Suprapubic skin (tissue), 4 donors: ENCODE data around the gene RTL10. TPM values are rescaled to one million over a fixed set of nuclear protein-coding genes. Genes with fewer than 3 reads are reported as not detected.
A peak's percentile ranks its signal among the peaks of the same experiment; 100 is the strongest.

Experiments
- DNase-seq, 2 donors: peaks; one replicate each; pipeline ENCODE4 v3.0.0-alpha.2; 2019; ENCODE audit warnings: low spot score in 2 of 2
- H3K27ac ChIP-seq: fragments of 200-600 bp; sonication (generic); one replicate; pipeline ENCODE4 v1.5.1; 2019
- H3K27me3 ChIP-seq: fragments of 200-600 bp; sonication (generic); one replicate; pipeline ENCODE4 v1.5.1; 2019
- H3K36me3 ChIP-seq: fragments of 200-600 bp; sonication (generic); one replicate; pipeline ENCODE4 v1.5.1; 2019
- H3K4me1 ChIP-seq: fragments of 200-600 bp; sonication (generic); one replicate; pipeline ENCODE4 v1.5.1; 2019
- H3K4me3 ChIP-seq: fragments of 200-600 bp; sonication (generic); one replicate; pipeline ENCODE4 v1.5.1; 2019; ENCODE audit warnings: mild to moderate bottlenecking
- H3K9me3 ChIP-seq: fragments of 200-600 bp; sonication (generic); one replicate; pipeline ENCODE4 v1.5.1; 2019
- CTCF ChIP-seq, 2 donors: fragments of 200-600 bp in 1 of 2; fragments of 450-650 bp in 1 of 2; sonication (generic) in 1 of 2; IDR thresholded peaks; one replicate each; pipeline ENCODE4 v1.5.1; 2016 to 2019; ENCODE audit warnings: antibody characterized with exemption in 2 of 2, mild to moderate bottlenecking in 1 of 2, moderate library complexity in 1 of 2
- EP300 ChIP-seq: sonication (generic); formaldehyde crosslinking; IDR thresholded peaks from one replicate; pipeline ENCODE4 v1.6.1; 2017; ENCODE audit warnings: antibody characterized with exemption
- POLR2A ChIP-seq, 2 donors: fragments of 450-650 bp; IDR thresholded peaks; one replicate each; pipeline ENCODE4 v1.6.1; 2017; ENCODE audit warnings: antibody characterized with exemption in 2 of 2, mild to moderate bottlenecking in 2 of 2, moderate library complexity in 2 of 2
- POLR2AphosphoS5 ChIP-seq, 3 donors: sonication (generic); formaldehyde crosslinking; IDR thresholded peaks; one replicate each; pipeline ENCODE4 v1.6.1; 2017; ENCODE audit warnings: antibody characterized with exemption in 3 of 3
- WGBS: methylation state at CpG from one replicate; pipeline ENCODE4 v1.1.5; 2018; 5-methylcytosine and 5-hydroxymethylcytosine counted together
- total RNA-seq, 4 donors: library from RNA; depleted of rRNA; stranded (reverse); fragments of >200 nt; gene quantifications; one replicate each; pipeline ENCODE4 v1.1.0, GENCODE V29; 2016

Gene RTL10
- total RNA-seq, 4 donors from 2014 or later, result 21.8 to 46.2 (median 32.4) TPM

GRCh38 chr22:19818324-19819207 lies 36.1 kb downstream of the RTL10 start:
- no peak overlapping the region for H3K27ac ChIP-seq
- H3K4me3 ChIP-seq, result no peak overlapping the region
- no peaks in the 10 kb centered on the region for H3K27me3 ChIP-seq
- H3K4me1 ChIP-seq, result peaks cover 11% of the 10 kb centered on the region
- H3K36me3 ChIP-seq, result no peaks in the 10 kb centered on the region
- peak; percentile 54 to 71 for DNase-seq
- H3K9me3 ChIP-seq, result no peaks in the 10 kb centered on the region
- 93% methylated on average over 12 of the region's 17 CpGs for WGBS
- TF ChIP-seq CTCF (IDR thresholded peaks at IDR 0.05) (no peak), EP300 (no peak)

GRCh38 chr22:19816372-19817119 lies 38.1 kb downstream of the RTL10 start:
- no peaks in the 10 kb centered on the region for H3K27me3 ChIP-seq
- H3K4me1 ChIP-seq, result peaks cover 7% of the 10 kb centered on the region
- H3K36me3 ChIP-seq, result no peaks in the 10 kb centered on the region
- H3K27ac ChIP-seq, result no peak overlapping the region
- no peak overlapping the region for H3K4me3 ChIP-seq
- no peak for TF ChIP-seq POLR2A (IDR thresholded peaks at IDR 0.05)
- DNase-seq, result peak in 1 of 2 donors; percentile 69
- H3K9me3 ChIP-seq, result no peaks in the 10 kb centered on the region
- WGBS, result 94% methylated on average over 14 of the region's 14 CpGs

- Histone ChIP-seq H3K27ac (no peak overlapping the region), H3K4me1 (peaks cover 14% of the 10 kb centered on the region), H3K36me3 (no peaks in the 10 kb centered on the region), H3K9me3 (no peaks in the 10 kb centered on the region), H3K4me3 (no peak overlapping the region), H3K27me3 (no peaks in the 10 kb centered on the region)
- TF ChIP-seq POLR2A (IDR thresholded peaks at IDR 0.05), result no peak
- WGBS, result 94% methylated on average over 16 of the region's 16 CpGs
- peak in 1 of 2 donors; percentile 50 for DNase-seq
Measured at GRCh38 chr22:19815823-19816290, 38.8 kb downstream of the RTL10 start.

GRCh38 chr22:19815093-19815822 lies 39.4 kb downstream of the RTL10 start:
- Histone ChIP-seq H3K4me3 (no peak overlapping the region), H3K4me1 (peaks cover 20% of the 10 kb centered on the region), H3K27me3 (no peaks in the 10 kb centered on the region), H3K36me3 (no peaks in the 10 kb centered on the region), H3K27ac (no peak overlapping the region), H3K9me3 (no peaks in the 10 kb centered on the region)
- TF ChIP-seq EP300 (no peak), CTCF (IDR thresholded peaks at IDR 0.05) (no peak), POLR2A (IDR thresholded peaks at IDR 0.05) (no peak), POLR2AphosphoS5 (IDR thresholded peaks at IDR 0.05) (no peak)
- no peak for DNase-seq
- WGBS, result 76% methylated on average over 10 of the region's 18 CpGs

GRCh38 chr22:19814428-19814827 lies 40.2 kb downstream of the RTL10 start:
- no peak for TF ChIP-seq POLR2AphosphoS5 (IDR thresholded peaks at IDR 0.05)
- no peak for TF ChIP-seq EP300
- no peak for TF ChIP-seq POLR2A (IDR thresholded peaks at IDR 0.05)
- H3K9me3 ChIP-seq, result no peaks in the 10 kb centered on the region
- DNase-seq, result no peak

DNA sequence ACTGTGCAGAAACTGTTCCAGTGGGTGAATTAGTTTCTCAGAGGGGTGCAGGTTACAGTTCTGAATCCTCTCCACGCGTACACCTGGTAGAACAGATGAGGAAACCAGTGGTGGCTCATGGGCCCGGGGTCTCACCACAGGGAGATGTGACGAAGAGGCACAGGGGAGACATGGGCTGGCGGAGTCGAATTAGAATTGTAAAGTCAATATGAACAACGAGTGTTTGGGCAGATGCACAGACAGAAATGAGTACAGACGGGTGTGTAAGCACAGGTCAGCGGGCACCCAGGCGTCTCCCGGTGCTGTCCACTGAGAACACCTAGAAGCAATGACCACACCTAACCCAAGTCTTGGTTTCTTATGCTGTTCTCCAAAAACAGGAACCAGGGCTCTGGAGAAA lies 41.8 kb downstream of the RTL10 start:
- Histone ChIP-seq H3K4me3 (no peak overlapping the region), H3K4me1 (peaks cover 23% of the 10 kb centered on the region), H3K27me3 (no peaks in the 10 kb centered on the region), H3K27ac (no peak overlapping the region), H3K36me3 (no peaks in the 10 kb centered on the region), H3K9me3 (no peaks in the 10 kb centered on the region)
- TF ChIP-seq CTCF (IDR thresholded peaks at IDR 0.05), result no peak
- TF ChIP-seq POLR2AphosphoS5 (IDR thresholded peaks at IDR 0.05), result no peak
- TF ChIP-seq POLR2A (IDR thresholded peaks at IDR 0.05), result no peak
- no peak for TF ChIP-seq EP300
- peak in 1 of 2 donors; percentile 45 for DNase-seq
- 94% methylated on average over 11 of the region's 11 CpGs for WGBS

More at GRCh38 chr22:19814428-19814827, 40.2 kb downstream of the RTL10 start:
- Histone ChIP-seq H3K4me3 (no peak overlapping the region), H3K27ac (no peak overlapping the region), H3K27me3 (no peaks in the 10 kb centered on the region), H3K4me1 (peaks cover 21% of the 10 kb centered on the region), H3K36me3 (no peaks in the 10 kb centered on the region)
- 92% methylated on average over 5 of the region's 5 CpGs for WGBS
